Lower leg skin (tissue), 3 donors: ENCODE results near the gene RGS9.

Experiments used
- POLR2A ChIP-seq, 2 donors: fragments of 450-650 bp; IDR thresholded peaks; one replicate each; pipeline ENCODE4 v1.6.1; 2016 to 2017; ENCODE audit warnings: antibody characterized with exemption in 2 of 2, mild to moderate bottlenecking in 1 of 2, moderate library complexity in 1 of 2
- TF ChIP-seq, protein P1 (sequence below), 3 donors: fragments of 450-650 bp; IDR thresholded peaks; one replicate each; pipeline ENCODE4 v1.5.1; 2016; ENCODE audit warnings: antibody characterized with exemption in 3 of 3, mild to moderate bottlenecking in 3 of 3, moderate library complexity in 2 of 3

DNA sequence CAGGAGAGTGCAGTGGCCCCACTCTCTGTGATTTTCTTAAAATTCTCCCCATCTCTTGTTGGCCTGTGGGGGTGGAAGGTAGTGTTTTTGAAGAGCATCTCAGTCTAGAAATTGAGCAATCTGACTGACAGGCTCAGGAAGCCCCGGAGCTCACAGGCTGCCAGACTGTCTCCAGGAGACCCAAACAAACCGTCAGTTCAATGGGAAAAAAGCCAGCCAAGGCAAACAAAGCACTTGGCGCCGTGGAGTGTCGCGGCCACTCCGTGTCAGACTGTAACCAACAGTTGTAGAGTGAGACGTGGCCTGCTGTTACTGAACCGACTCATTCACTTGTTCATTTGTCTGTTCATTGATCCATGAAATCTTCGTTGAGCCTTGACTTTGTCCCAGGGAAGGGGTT lies 33.7 kb downstream of the RGS9 start:
- TF ChIP-seq POLR2A (IDR thresholded peaks at IDR 0.05), result no peak
- TF ChIP-seq, protein P1, sequence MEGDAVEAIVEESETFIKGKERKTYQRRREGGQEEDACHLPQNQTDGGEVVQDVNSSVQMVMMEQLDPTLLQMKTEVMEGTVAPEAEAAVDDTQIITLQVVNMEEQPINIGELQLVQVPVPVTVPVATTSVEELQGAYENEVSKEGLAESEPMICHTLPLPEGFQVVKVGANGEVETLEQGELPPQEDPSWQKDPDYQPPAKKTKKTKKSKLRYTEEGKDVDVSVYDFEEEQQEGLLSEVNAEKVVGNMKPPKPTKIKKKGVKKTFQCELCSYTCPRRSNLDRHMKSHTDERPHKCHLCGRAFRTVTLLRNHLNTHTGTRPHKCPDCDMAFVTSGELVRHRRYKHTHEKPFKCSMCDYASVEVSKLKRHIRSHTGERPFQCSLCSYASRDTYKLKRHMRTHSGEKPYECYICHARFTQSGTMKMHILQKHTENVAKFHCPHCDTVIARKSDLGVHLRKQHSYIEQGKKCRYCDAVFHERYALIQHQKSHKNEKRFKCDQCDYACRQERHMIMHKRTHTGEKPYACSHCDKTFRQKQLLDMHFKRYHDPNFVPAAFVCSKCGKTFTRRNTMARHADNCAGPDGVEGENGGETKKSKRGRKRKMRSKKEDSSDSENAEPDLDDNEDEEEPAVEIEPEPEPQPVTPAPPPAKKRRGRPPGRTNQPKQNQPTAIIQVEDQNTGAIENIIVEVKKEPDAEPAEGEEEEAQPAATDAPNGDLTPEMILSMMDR (IDR thresholded peaks at IDR 0.05), result no peak
